HG03025 (cell line): ENCODE measurements around the gene SLIRP.
A peak's percentile ranks its signal among the peaks of the same experiment; 100 is the strongest.
"Not testable (repeated sequence)": the region's sequence is repeated elsewhere in the genome, so short reads cannot be mapped to it uniquely, and the experiment has no call there.

ENCODE experiments used
- ATAC-seq: cut with Tn5 transposase; IDR thresholded peaks from one replicate; pipeline ENCODE4 v1.9.1; 2021; ENCODE audit warnings: mild to moderate bottlenecking, moderate library complexity; ENCODE audit not compliant: unreplicated experiment, low FRiP score

The SLIRP gene

GRCh38 chr14:77707724-77708408, at the start of gene SLIRP, which contains the start of gene ALKBH1:
Gene SLIRP, plus strand, starts transcription at chr14:77708103. Its CDS starts 9 bp downstream, at chr14:77708112.
Gene ALKBH1, minus strand, starts transcription at chr14:77708023. Its CDS starts 19 bp downstream, at chr14:77708004.
- peak; percentile 91 for ATAC-seq

- no peak for ATAC-seq
Measured at GRCh38 chr14:77659831-77660230, 48.1 kb upstream of the SLIRP start.

- ATAC-seq, result no peak
Measured at GRCh38 chr14:77660754-77661153, 47.1 kb upstream of the SLIRP start.

- not testable (repeated sequence) for ATAC-seq
Measured at GRCh38 chr14:77661562-77661961, 46.3 kb upstream of the SLIRP start.

- ATAC-seq, result no peak
Measured at GRCh38 chr14:77663293-77663692, 44.6 kb upstream of the SLIRP start.

- ATAC-seq, result no peak
Measured at GRCh38 chr14:77667331-77667730, 40.6 kb upstream of the SLIRP start.

- ATAC-seq, result no peak
Measured at GRCh38 chr14:77673193-77673592, 34.7 kb upstream of the SLIRP start.

- ATAC-seq, result no peak
Measured at GRCh38 chr14:77674931-77675330, 33.0 kb upstream of the SLIRP start.

- no peak for ATAC-seq
Measured at GRCh38 chr14:77681196-77682157, 26.4 kb upstream of the SLIRP start.

GRCh38 chr14:77682158-77682553, 25.7 kb upstream of the SLIRP start:
- ATAC-seq, result no peak

- no peak for ATAC-seq
Measured at GRCh38 chr14:77691259-77691658, 16.6 kb upstream of the SLIRP start.

- peak; percentile 23 for ATAC-seq
Measured at GRCh38 chr14:77707355-77707723, 564 bp upstream of the SLIRP start.

GRCh38 chr14:77708749-77709148, 846 bp downstream of the SLIRP start:
- ATAC-seq, result no peak

- ATAC-seq, result no peak
Measured at GRCh38 chr14:77709412-77709811, 1.5 kb downstream of the SLIRP start.

GRCh38 chr14:77710364-77710763, 2.5 kb downstream of the SLIRP start:
- no peak for ATAC-seq

- peak; percentile 53 for ATAC-seq
Measured at GRCh38 chr14:77714926-77715325, 7.0 kb downstream of the SLIRP start.

GRCh38 chr14:77717608-77718305, 9.9 kb downstream of the SLIRP start:
- no peak for ATAC-seq

GRCh38 chr14:77721437-77721836, 13.5 kb downstream of the SLIRP start:
- no peak for ATAC-seq

GRCh38 chr14:77722301-77722700, 14.4 kb downstream of the SLIRP start:
- no peak for ATAC-seq

GRCh38 chr14:77730976-77731497, 23.1 kb downstream of the SLIRP start:
- ATAC-seq, result no peak
